ENCODE measurements around the gene BDNF. TPM values are rescaled to one million over a fixed set of nuclear protein-coding genes. Genes with fewer than 3 reads are reported as not detected.

BDNF gene
- total RNA-seq, 1 experiment from 2014 or later = 8.5 TPM

- intact Hi-C loops (cut with micrococcal nuclease; ENCODE audit: unreplicated experiment) = no loop called here
- POLR2A ChIA-PET = no interaction called here
- BruUV-seq (replicated peaks) = no TSS peak
Measured at GRCh38 chr11:27656806-27657483, 43.3 kb downstream of the BDNF start.

GRCh38 chr11:27656320-27656719 lies 43.9 kb downstream of the BDNF start:
- POLR2A ChIA-PET = no interaction called here
- CTCF ChIA-PET = no interaction called here
- intact Hi-C loops (cut with micrococcal nuclease; ENCODE audit: unreplicated experiment) = no loop called here

More at GRCh38 chr11:27656806-27657483, 43.3 kb downstream of the BDNF start:
- Mint-ChIP-seq H3K36me3 (ENCODE audit: insufficient read depth, unreplicated experiment) (peaks cover 26% of the 10 kb centered on the region), H3K4me1 (ENCODE audit: low read depth, unreplicated experiment) (peaks cover 12% of the 10 kb centered on the region), H3K4me3 (ENCODE audit: unreplicated experiment) (no peak overlapping the region), H3K27ac (ENCODE audit: unreplicated experiment) (no peak overlapping the region), H3K27me3 (ENCODE audit: insufficient read depth, unreplicated experiment) (no peaks in the 10 kb centered on the region), H3K9me3 (ENCODE audit: unreplicated experiment) (peaks cover 10% of the 10 kb centered on the region)
- no peak for TF ChIP-seq CTCF (IDR thresholded peaks at IDR 0.05; ENCODE audit: insufficient read depth in 1 of 2, low read depth in 1 of 2, low read length in 1 of 2, severe bottlenecking in 1 of 2, unreplicated experiment in 1 of 2)
- Histone ChIP-seq H3K4me3 (ENCODE audit: low read depth, low read length) (no peak overlapping the region), H3K36me3 (ENCODE audit: control insufficient read depth, insufficient read depth, low read length) (no peaks in the 10 kb centered on the region), H3K27me3 (replicated peaks; ENCODE audit: control insufficient read depth, insufficient read depth, low read length) (no peaks in the 10 kb centered on the region), H3K9me3 (no peaks in the 10 kb centered on the region), H3K4me1 (no peaks in the 10 kb centered on the region)
- CTCF ChIA-PET = no interaction called here
- DNase-seq = peak in 1 of 2 experiments; percentile 5

GRCh38 chr11:27653990-27654758 lies 46.1 kb downstream of the BDNF start:
- CTCF ChIA-PET = no interaction called here
- peaks cover 26% of the 10 kb centered on the region for H3K36me3 Mint-ChIP-seq (ENCODE audit: insufficient read depth, unreplicated experiment)

More at GRCh38 chr11:27656320-27656719, 43.9 kb downstream of the BDNF start:
- Mint-ChIP-seq H3K27ac (ENCODE audit: unreplicated experiment) (no peak overlapping the region), H3K4me3 (ENCODE audit: unreplicated experiment) (no peak overlapping the region), H3K9me3 (ENCODE audit: unreplicated experiment) (peaks cover 4% of the 10 kb centered on the region), H3K36me3 (ENCODE audit: insufficient read depth, unreplicated experiment) (peaks cover 26% of the 10 kb centered on the region), H3K27me3 (ENCODE audit: insufficient read depth, unreplicated experiment) (no peaks in the 10 kb centered on the region), H3K4me1 (ENCODE audit: low read depth, unreplicated experiment) (peaks cover 5% of the 10 kb centered on the region)
- no peaks in the 10 kb centered on the region for H3K27me3 ChIP-seq (replicated peaks; ENCODE audit: control insufficient read depth, insufficient read depth, low read length)
- no TSS peak for BruUV-seq (replicated peaks)
- no peaks in the 10 kb centered on the region for H3K4me1 ChIP-seq
- no peaks in the 10 kb centered on the region for H3K9me3 ChIP-seq
- DNase-seq = no peak
- TF ChIP-seq CTCF (IDR thresholded peaks at IDR 0.05; ENCODE audit: insufficient read depth in 1 of 2, low read depth in 1 of 2, low read length in 1 of 2, severe bottlenecking in 1 of 2, unreplicated experiment in 1 of 2) = no peak
- H3K36me3 ChIP-seq (ENCODE audit: control insufficient read depth, insufficient read depth, low read length) = no peaks in the 10 kb centered on the region
- no peak overlapping the region for H3K4me3 ChIP-seq (ENCODE audit: low read depth, low read length)

More at GRCh38 chr11:27653990-27654758, 46.1 kb downstream of the BDNF start:
- intact Hi-C loops (cut with micrococcal nuclease; ENCODE audit: unreplicated experiment) = no loop called here
- H3K36me3 ChIP-seq (ENCODE audit: control insufficient read depth, insufficient read depth, low read length) = no peaks in the 10 kb centered on the region
- H3K4me3 ChIP-seq (ENCODE audit: low read depth, low read length) = no peak overlapping the region
- H3K4me1 ChIP-seq = no peaks in the 10 kb centered on the region
- Mint-ChIP-seq H3K27me3 (ENCODE audit: insufficient read depth, unreplicated experiment) (no peaks in the 10 kb centered on the region), H3K27ac (ENCODE audit: unreplicated experiment) (no peak overlapping the region), H3K4me3 (ENCODE audit: unreplicated experiment) (no peak overlapping the region), H3K4me1 (ENCODE audit: low read depth, unreplicated experiment) (peaks cover 4% of the 10 kb centered on the region), H3K9me3 (ENCODE audit: unreplicated experiment) (no peaks in the 10 kb centered on the region)
- TF ChIP-seq CTCF (IDR thresholded peaks at IDR 0.05; ENCODE audit: insufficient read depth in 1 of 2, low read depth in 1 of 2, low read length in 1 of 2, severe bottlenecking in 1 of 2, unreplicated experiment in 1 of 2) = no peak
- H3K9me3 ChIP-seq = no peaks in the 10 kb centered on the region
- no peak for DNase-seq
- POLR2A ChIA-PET = no interaction called here
- H3K27me3 ChIP-seq (replicated peaks; ENCODE audit: control insufficient read depth, insufficient read depth, low read length) = no peaks in the 10 kb centered on the region; the same call in 1 of the 2 replicates
- BruUV-seq (replicated peaks) = no TSS peak
